H1 (cell line): ENCODE measurements around the gene P2RY13. TPM values are rescaled to one million over a fixed set of nuclear protein-coding genes. Genes with fewer than 3 reads are reported as not detected.

Source experiments
- CTCF ChIA-PET: fragments of 300-600 bp; sonication (Branson Sonifier 250); formaldehyde crosslinking; loops from one replicate; lab custom pipeline; 2021; ENCODE audit not compliant: partially characterized antibody; lab: Charles Lee
- POLR2A ChIA-PET: fragments of 300-600 bp; sonication (Branson Sonifier 250); formaldehyde crosslinking; loops from one replicate; lab custom pipeline; 2021; ENCODE audit warnings: inconsistent platforms; ENCODE audit not compliant: partially characterized antibody; lab: Charles Lee
- DNase-seq, 2 experiments: peaks; one replicate each; pipeline versions ENCODE4 v3.0.0 to v3.0.0-alpha.2; 2010 to 2022; ENCODE audit warnings: low spot score in 2 of 2, low read depth in 1 of 2, mixed read lengths in 1 of 2
- FAIRE-seq: peaks from 2 replicates; lab custom pipeline; 2011; peaks lifted over from hg19 to GRCh38; lab: Jason Lieb, UNC
- H2AFZ ChIP-seq: 2 replicates; pipeline ENCODE4 v1.8.1; 2012; ENCODE audit warnings: low read length, inconsistent platforms
- H2AK5ac ChIP-seq: 2 replicates; pipeline ENCODE4 v1.6.1; 2013; ENCODE audit warnings: low read depth, low read length
- H2BK120ac ChIP-seq: replicated peaks from 2 replicates; pipeline ENCODE3; 2013; ENCODE audit warnings: low read depth, low read length, inconsistent platforms
- H2BK12ac ChIP-seq: 2 replicates; pipeline ENCODE4 v1.6.1; 2013; ENCODE audit warnings: low read depth, low read length
- H2BK15ac ChIP-seq: 2 replicates; pipeline ENCODE4 v1.6.1; 2013; ENCODE audit warnings: low read length
- H2BK20ac ChIP-seq: 2 replicates; pipeline ENCODE4 v1.6.1; 2013; ENCODE audit warnings: low read length
- H2BK5ac ChIP-seq: 2 replicates; pipeline ENCODE4 v1.6.1; 2013; ENCODE audit warnings: low read depth, low read length
- H3K14ac ChIP-seq: 2 replicates; pipeline ENCODE4 v1.6.1; 2013; ENCODE audit warnings: inconsistent platforms; ENCODE audit not compliant: insufficient read length
- H3K18ac ChIP-seq: 2 replicates; pipeline ENCODE4 v1.6.1; 2013; ENCODE audit warnings: low read length; ENCODE audit errors: extremely low read depth
- H3K23ac ChIP-seq: 2 replicates; pipeline ENCODE4 v1.6.1; 2013; ENCODE audit warnings: inconsistent platforms; ENCODE audit not compliant: insufficient read length
- H3K23me2 ChIP-seq: 2 replicates; pipeline ENCODE4 v1.6.1; 2013; ENCODE audit warnings: low read depth, low read length
- H3K27ac ChIP-seq: 2 replicates; pipeline ENCODE4 v1.6.1; 2011; ENCODE audit warnings: low read depth, low read length, inconsistent platforms
- H3K27me3 ChIP-seq, 4 experiments: replicated peaks in 1 of 4; 1 replicate in 1 of 4; 2 replicates in 3 of 4; pipeline versions ENCODE4 v1.6.1 to v1.8.1; 2011 to 2013; ENCODE audit warnings: low read length in 3 of 4, mild to moderate bottlenecking in 3 of 4, inconsistent platforms in 2 of 4, mixed read lengths in 2 of 4, moderate library complexity in 1 of 4; ENCODE audit not compliant: control insufficient read depth in 3 of 4, insufficient read depth in 3 of 4; ENCODE audit errors: extremely low read depth in 1 of 4
- H3K36me3 ChIP-seq, 4 experiments: 2 replicates each; pipeline versions ENCODE4 v1.6.1 to v1.8.1; 2011 to 2013; ENCODE audit warnings: mild to moderate bottlenecking in 4 of 4, low read length in 3 of 4, moderate library complexity in 2 of 4, control low read depth in 1 of 4, inconsistent platforms in 1 of 4; ENCODE audit not compliant: insufficient read depth in 4 of 4, control insufficient read depth in 2 of 4
- H3K4ac ChIP-seq: replicated peaks from 2 replicates; pipeline ENCODE3; 2013; ENCODE audit warnings: low read length, low read depth, mixed read lengths, inconsistent platforms; ENCODE audit not compliant: insufficient read length
- H3K4me1 ChIP-seq, 4 experiments: replicated peaks in 1 of 4; 1 replicate in 1 of 4; 2 replicates in 3 of 4; pipeline versions ENCODE4 v1.6.1 to v1.8.1; 2011 to 2013; ENCODE audit warnings: low read length in 3 of 4, inconsistent platforms in 2 of 4, mixed read lengths in 1 of 4; ENCODE audit not compliant: insufficient read depth in 4 of 4, control insufficient read depth in 3 of 4
- H3K4me2 ChIP-seq, 2 experiments: 2 replicates each; pipeline versions ENCODE4 v1.6.1 to v1.8.1; 2011 to 2013; ENCODE audit warnings: low read depth in 2 of 2, low read length in 2 of 2, control low read depth in 1 of 2, inconsistent platforms in 1 of 2, mild to moderate bottlenecking in 1 of 2; ENCODE audit not compliant: insufficient read depth in 1 of 2
- H3K4me3 ChIP-seq, 4 experiments: fragments of 200-600, 300-600 bp in 1 of 4; sonication (generic), shearing (Covaris generic), sonication (Bioruptor Twin) in 1 of 4; 2 replicates each; pipeline versions ENCODE4 v1.5.1 to v1.8.1; 2011 to 2016; ENCODE audit warnings: low read length in 4 of 4, low read depth in 3 of 4, control low read depth in 2 of 4, inconsistent platforms in 2 of 4, mild to moderate bottlenecking in 2 of 4, mixed read lengths in 1 of 4, moderate library complexity in 1 of 4; ENCODE audit not compliant: insufficient read depth in 2 of 4; ENCODE audit errors: extremely low read depth in 1 of 4
- H3K56ac ChIP-seq: replicated peaks from 2 replicates; pipeline ENCODE3; 2013; ENCODE audit warnings: low read depth, mild to moderate bottlenecking, mixed read lengths, low read length, inconsistent platforms; ENCODE audit not compliant: insufficient read length
- H3K79me1 ChIP-seq: 2 replicates; pipeline ENCODE4 v1.6.1; 2013; ENCODE audit warnings: low read depth, low read length, control low read depth
- H3K79me2 ChIP-seq, 2 experiments: 2 replicates each; pipeline versions ENCODE4 v1.6.1 to v1.8.1; 2012 to 2013; ENCODE audit warnings: low read length in 2 of 2, mild to moderate bottlenecking in 2 of 2, inconsistent platforms in 1 of 2; ENCODE audit not compliant: insufficient read depth in 2 of 2, control insufficient read depth in 1 of 2
- H3K9ac ChIP-seq, 4 experiments: replicated peaks in 1 of 4; 1 replicate in 1 of 4; 2 replicates in 3 of 4; pipeline versions ENCODE4 v1.6.1 to v1.8.1; 2011 to 2013; ENCODE audit warnings: low read depth in 3 of 4, low read length in 3 of 4, control low read depth in 2 of 4, mild to moderate bottlenecking in 2 of 4, moderate library complexity in 2 of 4, inconsistent platforms in 1 of 4; ENCODE audit errors: extremely low read depth in 1 of 4
- H3K9me3 ChIP-seq, 2 experiments: 2 replicates each; pipeline versions ENCODE4 v1.6.1 to v1.8.1; 2012 to 2013; ENCODE audit warnings: mild to moderate bottlenecking in 2 of 2, moderate library complexity in 2 of 2, control low read depth in 1 of 2, inconsistent platforms in 1 of 2, low read depth in 1 of 2, low read length in 1 of 2, mixed read lengths in 1 of 2; ENCODE audit not compliant: insufficient read depth in 2 of 2
- H4K20me1 ChIP-seq, 2 experiments: replicated peaks in 1 of 2; 2 replicates each; pipeline versions ENCODE3 to v1.8.1; 2011 to 2013; ENCODE audit warnings: inconsistent platforms in 2 of 2, low read length in 2 of 2, mild to moderate bottlenecking in 1 of 2; ENCODE audit not compliant: insufficient read depth in 2 of 2, control insufficient read depth in 1 of 2
- H4K5ac ChIP-seq: 2 replicates; pipeline ENCODE4 v1.6.1; 2013; ENCODE audit warnings: low read length, low read depth, mixed read lengths, inconsistent platforms; ENCODE audit not compliant: insufficient read length
- H4K8ac ChIP-seq: 2 replicates; pipeline ENCODE4 v1.8.0; 2013; ENCODE audit warnings: mild to moderate bottlenecking, moderate library complexity, low read length, inconsistent platforms; ENCODE audit not compliant: insufficient read depth; ENCODE audit errors: extremely low read depth
- H4K91ac ChIP-seq: replicated peaks from 2 replicates; pipeline ENCODE3; 2013; ENCODE audit warnings: low read length, mixed read lengths, inconsistent platforms; ENCODE audit not compliant: insufficient read length
- ASH2L ChIP-seq: fragments of 200-600, 300-600 bp; sonication (generic); IDR thresholded peaks from one replicate; pipeline ENCODE4 v1.7.1; 2017; ENCODE audit warnings: low read length
- BACH1 ChIP-seq: IDR thresholded peaks from 2 replicates; pipeline ENCODE4 v1.6.1; 2012; ENCODE audit warnings: low read length, improper control_type of control experiment
- EZH2 ChIP-seq: fragments of 200-600 bp; sonication (generic); IDR thresholded peaks from 2 replicates; pipeline ENCODE4 v1.7.1; 2012; ENCODE audit warnings: low read depth, mild to moderate bottlenecking, moderate library complexity, low read length, inconsistent platforms; ENCODE audit not compliant: severe bottlenecking
- KDM5A ChIP-seq: fragments of 200-600 bp; IDR thresholded peaks from 2 replicates; pipeline ENCODE4 v1.7.1; 2012; ENCODE audit warnings: mild to moderate bottlenecking, low read length, inconsistent platforms, mixed read lengths
- RNF2 ChIP-seq: fragments of 200-900, 300-1000 bp; sonication (generic); IDR thresholded peaks from 2 replicates; pipeline ENCODE4 v1.7.1; 2016; ENCODE audit warnings: borderline replicate concordance, low read depth, mild to moderate bottlenecking, antibody characterized with exemption, low read length; ENCODE audit not compliant: poor library complexity, severe bottlenecking; ENCODE audit errors: missing control alignments
- SIN3A ChIP-seq, 2 experiments: IDR thresholded peaks in 1 of 2; conservative IDR thresholded peaks in 1 of 2; 2 replicates each; pipeline ENCODE4 v1.6.1; 2011 to 2012; ENCODE audit warnings: low read length in 2 of 2, improper control_type of control experiment in 1 of 2, low read depth in 1 of 2, mild to moderate bottlenecking in 1 of 2
- SIRT6 ChIP-seq: IDR thresholded peaks from one replicate; pipeline ENCODE4 v1.7.1; 2012; ENCODE audit warnings: low read length, inconsistent platforms
- SP1 ChIP-seq: IDR thresholded peaks from 2 replicates; pipeline ENCODE4 v1.6.1; 2011; ENCODE audit warnings: low read depth, low read length
- SRF ChIP-seq: IDR thresholded peaks from 2 replicates; pipeline ENCODE4 v1.6.1; 2011; ENCODE audit warnings: mild to moderate bottlenecking, low read depth, low read length, moderate library complexity
- USF2 ChIP-seq: IDR thresholded peaks from 2 replicates; pipeline ENCODE4 v1.6.1; 2011; ENCODE audit warnings: low read length, improper control_type of control experiment
- WGBS, 2 experiments: shearing (Covaris generic) in 1 of 2; methylation state at CpG; one replicate each; pipeline versions ENCODE4 v1.1.6 to v1.1.7; 2013 to 2015; ENCODE audit warnings: low lambda C conversion rate in 2 of 2, mixed read lengths in 2 of 2, inconsistent platforms in 1 of 2, low coverage in 1 of 2, missing lambda C conversion rate in 1 of 2; ENCODE audit not compliant: insufficient replicate concordance in 2 of 2, insufficient coverage in 1 of 2, insufficient read length in 1 of 2; ENCODE audit errors: extremely low coverage in 1 of 2, missing lambda C conversion rate in 1 of 2; 5-methylcytosine and 5-hydroxymethylcytosine counted together
- polyA plus RNA-seq, 7 experiments: library from polyadenylated mRNA; depleted of rRNA in 3 of 7; stranded (reverse) in 5 of 7; unstranded in 2 of 7; fragments of >200 nt in 5 of 7; fragments of 200-250 nt in 2 of 7; gene quantifications; 1 replicate in 5 of 7; 2 replicates in 1 of 7; 4 replicates in 1 of 7; pipeline versions ENCODE4 v1.2.1 to v1.2.3, GENCODE V29; 2011 to 2013; ENCODE audit warnings: missing spikeins in 2 of 7, mixed read lengths in 2 of 7
- total RNA-seq: library from RNA; stranded (reverse); fragmentation: NEBNext Ultra II Directional; extraction: Animal tissue kit (Norgen Biotek cat#: 25700); gene quantifications from 2 replicates; pipeline ENCODE4 v1.2.1, GENCODE V29; 2021

The P2RY13 gene
- total and polyA plus RNA-seq, 2 of the 8 experiments (the other 6 are each of a cell fraction or from before 2014, with no cell fraction given), result not detected

DNA sequence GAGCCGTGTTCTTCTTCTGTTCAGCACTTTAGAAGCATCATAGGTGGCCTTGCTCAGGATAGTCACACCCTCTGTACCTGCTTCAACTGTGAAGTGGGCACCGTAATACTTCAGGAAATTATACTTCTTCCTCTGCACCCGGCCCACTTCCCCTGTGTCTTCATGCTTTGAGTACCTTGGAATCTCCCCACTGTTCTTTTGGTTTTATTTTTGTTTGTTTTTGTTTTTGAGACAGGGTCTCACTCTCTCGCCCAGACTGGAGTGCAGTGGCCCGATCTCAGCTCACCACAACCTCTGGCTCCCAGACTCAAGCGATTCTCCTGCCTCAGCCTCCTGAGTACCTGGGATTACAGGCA lies 52.7 kb downstream of the P2RY13 start:
- ChIA-PET CTCF (interaction anchor here (1.3 to 9.3 kb wide), 3 partner anchors 13 to 50 kb away, joined by 3 to 155 read pairs (median 4); no protein-coding TSS in a partner anchor), POLR2A (no interaction called here)
- Histone ChIP-seq H3K9me3 (no peaks in the 10 kb centered on the region), H2BK20ac (no peak overlapping the region), H3K4me1 (peaks cover 0 to 2% (median 0%) of the 10 kb centered on the region in 4 experiments; a peak in 1 of 7 replicates), H3K27ac (no peak overlapping the region), H4K8ac (no peak overlapping the region), H3K36me3 (0 out of 8 replicates have a peak, but pooled peaks cover 0 to 3% (median 0%) of the 10 kb centered on the region in 4 experiments), H3K23ac (no peak overlapping the region), H3K56ac (no peak overlapping the region), H3K14ac (no peak overlapping the region), H4K20me1 (peaks cover 0 to 1% of the 10 kb centered on the region in 2 experiments), H2BK5ac (no peak overlapping the region), H4K91ac (no peak overlapping the region), H3K4ac (no peak overlapping the region), H3K27me3 (no peaks in the 10 kb centered on the region), H2AK5ac (no peak overlapping the region), H3K23me2 (no peaks in the 10 kb centered on the region), H4K5ac (no peak overlapping the region), H2BK12ac (no peak overlapping the region), H3K4me3 (no peak overlapping the region), H2BK120ac (no peak overlapping the region), H2BK15ac (no peak overlapping the region), H2AFZ (no peak overlapping the region), H3K79me2 (no peaks in the 10 kb centered on the region), H3K18ac (no peak overlapping the region), H3K4me2 (no peak overlapping the region), H3K79me1 (no peaks in the 10 kb centered on the region)
- DNase-seq (no peak), FAIRE-seq (no peak)
- WGBS, 2 experiments, result 90% methylated on average over 6 of the region's 6 CpGs; no CpG with 5 or more reads in 1 of the 2 experiments
- TF ChIP-seq RNF2, result no peak
- no peak for TF ChIP-seq SP1
- TF ChIP-seq ASH2L, result no peak
- no peak for TF ChIP-seq SIRT6
- TF ChIP-seq KDM5A, result no peak
- no peak for TF ChIP-seq SRF
- no peak for TF ChIP-seq BACH1
- TF ChIP-seq EZH2, result no peak
- no peak for TF ChIP-seq USF2
- no peak for TF ChIP-seq SIN3A (conservative IDR thresholded peaks at IDR 0.05 in 1 of 2, IDR thresholded peaks at IDR 0.05 in 1 of 2; ENCODE audit: low read depth in 1 of 2, low read length in 2 of 2)
- TF ChIP-seq, all 59 proteins: peak for 0
- no peak overlapping the region for H3K9ac ChIP-seq
